HepG2 (cell line): ENCODE results near the gene DLL3. TPM values are rescaled to one million over a fixed set of nuclear protein-coding genes. Genes with fewer than 3 reads are reported as not detected.

Source experiments
- ATF3 ChIP-seq: sonication (generic); formaldehyde crosslinking; IDR thresholded peaks from 2 replicates; pipeline ENCODE4 v1.4.0; 2020; ENCODE audit warnings: missing genetic modification reagents
- ELF1 ChIP-seq: sonication (generic); formaldehyde crosslinking; IDR thresholded peaks from 2 replicates; pipeline ENCODE4 v1.4.0; 2020; ENCODE audit warnings: missing genetic modification reagents
- FOXK2 ChIP-seq: fragments of 450-650 bp; IDR thresholded peaks from 2 replicates; pipeline ENCODE4 v1.6.1; 2016
- IKZF5 ChIP-seq: IDR thresholded peaks from 2 replicates; pipeline ENCODE4 v1.6.1; 2018; ENCODE audit warnings: missing genetic modification reagents, mild to moderate bottlenecking, missing compliant biosample characterization
- MEIS1 ChIP-seq: sonication (generic); formaldehyde crosslinking; IDR thresholded peaks from 2 replicates; pipeline ENCODE4 v1.9.0; 2021; ENCODE audit warnings: mild to moderate bottlenecking, missing genetic modification reagents, moderate library complexity, borderline replicate concordance
- MIER3 ChIP-seq: IDR thresholded peaks from 2 replicates; pipeline ENCODE4 v1.6.1; 2016; ENCODE audit warnings: missing compliant biosample characterization, borderline replicate concordance
- NFKBIZ ChIP-seq: IDR thresholded peaks from 2 replicates; pipeline ENCODE4 v1.6.1; 2018; ENCODE audit warnings: missing genetic modification reagents, missing compliant biosample characterization
- NR2F6 ChIP-seq, 2 experiments: IDR thresholded peaks; 2 replicates each; pipeline ENCODE4 v1.6.1; 2016; ENCODE audit warnings: antibody characterized with exemption in 1 of 2, mild to moderate bottlenecking in 1 of 2
- RELA ChIP-seq: sonication (generic); formaldehyde crosslinking; IDR thresholded peaks from 2 replicates; pipeline ENCODE4 v1.4.0; 2020; ENCODE audit warnings: missing genetic modification reagents
- RFXAP ChIP-seq: sonication (generic); formaldehyde crosslinking; IDR thresholded peaks from 2 replicates; pipeline ENCODE4 v1.4.0; 2020; ENCODE audit warnings: missing genetic modification reagents, borderline replicate concordance
- SRSF4 ChIP-seq: fragments of 200-400 bp; formaldehyde crosslinking; IDR thresholded peaks from one replicate; pipeline ENCODE4 v1.6.1; 2018; ENCODE audit warnings: mild to moderate bottlenecking, low read depth, low read length, moderate library complexity; ENCODE audit not compliant: poor library complexity, severe bottlenecking
- SRSF9 ChIP-seq: fragments of 200-400 bp; formaldehyde crosslinking; IDR thresholded peaks from 2 replicates; pipeline ENCODE4 v1.6.1; 2018; ENCODE audit warnings: borderline replicate concordance, mild to moderate bottlenecking, low read depth, low read length; ENCODE audit not compliant: insufficient read depth, poor library complexity, severe bottlenecking
- TBX2 ChIP-seq: sonication (generic); formaldehyde crosslinking; IDR thresholded peaks from 2 replicates; pipeline ENCODE4 v1.5.0; 2020; ENCODE audit warnings: missing genetic modification reagents, mild to moderate bottlenecking, borderline replicate concordance
- TRAFD1 ChIP-seq: sonication (generic); formaldehyde crosslinking; IDR thresholded peaks from 2 replicates; pipeline ENCODE4 v1.5.1; 2020; ENCODE audit warnings: missing genetic modification reagents, mild to moderate bottlenecking, borderline replicate concordance
- ZBTB14 ChIP-seq: sonication (generic); formaldehyde crosslinking; IDR thresholded peaks from 2 replicates; pipeline ENCODE4 v1.4.0; 2020; ENCODE audit warnings: missing genetic modification reagents
- ZBTB3 ChIP-seq: sonication (generic); formaldehyde crosslinking; IDR thresholded peaks from 2 replicates; pipeline ENCODE4 v1.4.0; 2020; ENCODE audit warnings: low read depth, mild to moderate bottlenecking, moderate library complexity, missing genetic modification reagents, borderline replicate concordance
- ZC3H13 ChIP-seq: sonication (generic); formaldehyde crosslinking; IDR thresholded peaks from 2 replicates; pipeline ENCODE4 v1.8.1; 2023; ENCODE audit warnings: mild to moderate bottlenecking, missing genetic modification reagents, moderate library complexity
- ZIK1 ChIP-seq: sonication (generic); formaldehyde crosslinking; IDR thresholded peaks from 2 replicates; pipeline ENCODE4 v1.5.0; 2020; ENCODE audit warnings: mild to moderate bottlenecking, low read depth, missing genetic modification reagents, borderline replicate concordance
- ZNF292 ChIP-seq: sonication (generic); formaldehyde crosslinking; IDR thresholded peaks from 2 replicates; pipeline ENCODE4 v1.8.1; 2022; ENCODE audit warnings: mild to moderate bottlenecking, low read depth, missing genetic modification reagents, borderline replicate concordance
- ZNF432 ChIP-seq: sonication (generic); formaldehyde crosslinking; IDR thresholded peaks from 2 replicates; pipeline ENCODE4 v1.5.0; 2020; ENCODE audit warnings: missing genetic modification reagents, mild to moderate bottlenecking, borderline replicate concordance
- ZNF44 ChIP-seq: sonication (generic); formaldehyde crosslinking; IDR thresholded peaks from 2 replicates; pipeline ENCODE4 v1.5.1; 2020; ENCODE audit warnings: mild to moderate bottlenecking, missing genetic modification reagents
- ZNF550 ChIP-seq: sonication (generic); formaldehyde crosslinking; IDR thresholded peaks from 2 replicates; pipeline ENCODE4 v1.4.0; 2020; ENCODE audit warnings: mild to moderate bottlenecking, missing genetic modification reagents, borderline replicate concordance
- ZNF552 ChIP-seq: sonication (generic); formaldehyde crosslinking; IDR thresholded peaks from 2 replicates; pipeline ENCODE4 v1.9.0; 2022; ENCODE audit warnings: missing genetic modification reagents, mild to moderate bottlenecking, borderline replicate concordance
- polyA plus RNA-seq, 8 experiments: library from polyadenylated mRNA; depleted of rRNA in 3 of 8; stranded (reverse) in 7 of 8; unstranded in 1 of 8; fragments of >200 nt; fragmentation: Illumina TruSeq in 4 of 8; extraction: Trizol in 4 of 8; gene quantifications; 2 replicates each; pipeline versions ENCODE4 v1.2.1 to v1.2.3, GENCODE V29; 2011 to 2016; ENCODE audit warnings: low read depth in 4 of 8, missing spikeins in 1 of 8, mixed read lengths in 1 of 8; ENCODE audit not compliant: insufficient read depth in 1 of 8
- total RNA-seq, 5 experiments: library from RNA; depleted of rRNA; stranded (reverse); fragments of >200 nt; fragmentation: Illumina TruSeq; extraction: Trizol; gene quantifications; 2 replicates each; pipeline ENCODE4 v1.2.3, GENCODE V29; 2016; ENCODE audit warnings: low read depth in 1 of 5
- TF ChIP-seq, protein P1 (sequence below): sonication (generic); formaldehyde crosslinking; IDR thresholded peaks from 2 replicates; pipeline ENCODE4 v1.4.0; 2020; ENCODE audit warnings: missing genetic modification reagents

Gene DLL3
- total and polyA plus RNA-seq, 2 of the 13 experiments (the other 11 are each of a cell fraction or from before 2014, with no cell fraction given): 0.35 to 0.55 TPM

GRCh38 chr19:39506944-39507714 lies 8.4 kb downstream of the DLL3 start (continued):
- TF ChIP-seq ZC3H13 (peak; percentile 92), NR2F6 (IDR thresholded peaks at IDR 0.05) (no peak), NR2F6 (CRISPR knock-in tag; IDR thresholded peaks at IDR 0.05) (no peak), ATF3 (CRISPR knock-in tag) (0 out of 2 replicates have a peak, but pooled peaks have one; percentile 45), ZNF292 (CRISPR knock-in tag) (no peak), ZBTB14 (CRISPR knock-in tag) (peak; percentile 95), ZNF44 (no peak), MIER3 (CRISPR knock-in tag) (no peak), SRSF4 (no peak), RFXAP (peak; percentile 94), ZBTB3 (CRISPR knock-in tag) (no peak), RELA (peak; percentile 66; the same call in 1 of the 2 replicates), TRAFD1 (CRISPR knock-in tag) (no peak), ZNF432 (no peak), ZIK1 (CRISPR knock-in tag) (peak; percentile 98), FOXK2 (no peak), IKZF5 (CRISPR knock-in tag) (no peak), TBX2 (CRISPR knock-in tag) (peak; percentile 75; the same call in 1 of the 2 replicates), NFKBIZ (CRISPR knock-in tag) (0 out of 2 replicates have a peak, but pooled peaks have one; percentile 11), SRSF9 (no peak), ZNF550 (no peak; the same call in 1 of the 2 replicates), ELF1 (CRISPR knock-in tag) (no peak), ZNF552 (CRISPR knock-in tag) (peak; percentile 72; the same call in 1 of the 2 replicates), MEIS1 (no peak)
- TF ChIP-seq, protein P1, sequence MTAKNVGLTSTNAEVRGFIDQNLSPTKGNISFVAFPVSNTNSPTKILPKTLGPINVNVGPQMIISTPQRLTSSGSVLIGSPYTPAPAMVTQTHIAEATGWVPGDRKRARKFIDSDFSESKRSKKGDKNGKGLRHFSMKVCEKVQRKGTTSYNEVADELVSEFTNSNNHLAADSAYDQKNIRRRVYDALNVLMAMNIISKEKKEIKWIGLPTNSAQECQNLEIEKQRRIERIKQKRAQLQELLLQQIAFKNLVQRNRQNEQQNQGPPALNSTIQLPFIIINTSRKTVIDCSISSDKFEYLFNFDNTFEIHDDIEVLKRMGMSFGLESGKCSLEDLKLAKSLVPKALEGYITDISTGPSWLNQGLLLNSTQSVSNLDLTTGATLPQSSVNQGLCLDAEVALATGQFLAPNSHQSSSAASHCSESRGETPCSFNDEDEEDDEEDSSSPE (CRISPR knock-in tag): peak; percentile 95
